ENCODE data around the gene AP1AR.

- TF ChIP-seq, protein P1, sequence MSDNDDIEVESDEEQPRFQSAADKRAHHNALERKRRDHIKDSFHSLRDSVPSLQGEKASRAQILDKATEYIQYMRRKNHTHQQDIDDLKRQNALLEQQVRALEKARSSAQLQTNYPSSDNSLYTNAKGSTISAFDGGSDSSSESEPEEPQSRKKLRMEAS (IDR thresholded peaks at IDR 0.05), result no peak
- TF ChIP-seq CBX5 (IDR thresholded peaks at IDR 0.05; ENCODE audit: low read depth, low read length) (no peak), POLR2A (IDR thresholded peaks at IDR 0.05; ENCODE audit: control extremely low read depth in 1 of 2, low read depth in 2 of 2, low read length in 2 of 2) (no peak), CTCF (IDR thresholded peaks at IDR 0.05; ENCODE audit: control extremely low read depth in 1 of 3, insufficient read depth in 1 of 3, low read depth in 1 of 3, low read length in 3 of 3) (no peak), SIX5 (IDR thresholded peaks at IDR 0.05; ENCODE audit: low read depth, low read length) (no peak), RFX5 (IDR thresholded peaks at IDR 0.05; ENCODE audit: borderline replicate concordance, low read depth, low read length) (no peak), YY1 (IDR thresholded peaks at IDR 0.05; ENCODE audit: low read depth, low read length) (no peak), RAD21 (IDR thresholded peaks at IDR 0.05 in 1 of 2, conservative IDR thresholded peaks at IDR 0.05 in 1 of 2; ENCODE audit: low read depth in 2 of 2, low read length in 2 of 2) (no peak), TEAD4 (IDR thresholded peaks at IDR 0.05; ENCODE audit: low read depth, low read length) (no peak), FOSL1 (IDR thresholded peaks at IDR 0.05; ENCODE audit: insufficient read depth, low read depth, low read length) (no peak), KDM5A (IDR thresholded peaks at IDR 0.05; ENCODE audit: low read length) (no peak), SP1 (IDR thresholded peaks at IDR 0.05; ENCODE audit: low read depth, low read length) (no peak)
Observed at GRCh38 chr4:112277220-112277619, 45.6 kb downstream of the AP1AR start.
